ENCODE results near the gene CERT1.

Gene CERT1

GRCh38 chr5:75472973-75473372, 38.5 kb downstream of the CERT1 start:
- no peak for DNase-seq (ENCODE audit: low spot score)

- DNase-seq (ENCODE audit: low spot score), result no peak
Observed at GRCh38 chr5:75471193-75471592, 40.2 kb downstream of the CERT1 start.

DNA sequence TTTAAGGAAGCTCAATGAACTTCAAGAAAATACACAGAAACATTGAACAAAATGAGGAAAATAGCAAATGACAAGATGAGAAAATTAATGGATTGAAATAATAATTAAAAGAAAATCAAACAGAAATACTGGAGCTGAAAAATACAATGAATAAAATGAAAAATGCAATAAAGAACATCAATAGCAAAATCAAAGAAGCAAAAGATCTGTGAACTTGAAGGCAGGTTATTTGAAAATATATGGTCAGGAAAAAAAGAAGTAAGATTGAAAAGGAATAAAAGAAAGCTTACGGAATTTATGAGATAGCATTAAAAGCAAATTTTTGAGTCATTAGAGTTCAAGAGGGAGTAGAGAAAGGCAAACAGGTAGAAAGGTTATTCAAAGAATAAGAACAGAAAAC, 42.4 kb downstream of the CERT1 start:
- no peak for DNase-seq (ENCODE audit: low spot score)

GRCh38 chr5:75468593-75468992, 42.8 kb downstream of the CERT1 start:
- no peak for DNase-seq (ENCODE audit: low spot score)

GRCh38 chr5:75466006-75466716, 45.3 kb downstream of the CERT1 start:
- DNase-seq (ENCODE audit: low spot score), result no peak

DNA sequence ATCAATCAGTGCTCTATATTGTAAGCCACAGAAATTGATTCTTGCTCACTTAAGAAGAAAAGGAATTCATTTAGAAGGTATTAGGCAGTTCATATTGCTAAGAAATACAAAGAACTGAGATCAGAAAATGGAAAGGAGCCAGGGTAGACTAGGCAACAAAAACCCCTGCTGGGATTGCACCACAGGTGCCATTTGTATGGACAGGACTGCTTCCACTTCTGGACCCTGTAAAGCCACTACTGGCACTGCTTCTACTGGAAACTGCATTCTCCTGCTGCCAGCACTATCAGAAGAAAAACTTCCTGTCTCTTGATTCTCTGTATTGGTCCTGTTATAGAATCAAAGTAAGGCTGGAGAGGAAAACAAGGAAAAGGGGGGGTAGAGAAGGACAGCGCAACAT, 45.9 kb downstream of the CERT1 start:
- no peak for DNase-seq (ENCODE audit: low spot score)

GRCh38 chr5:75463726-75464125, 47.7 kb downstream of the CERT1 start:
- no peak for DNase-seq (ENCODE audit: low spot score)

DNA sequence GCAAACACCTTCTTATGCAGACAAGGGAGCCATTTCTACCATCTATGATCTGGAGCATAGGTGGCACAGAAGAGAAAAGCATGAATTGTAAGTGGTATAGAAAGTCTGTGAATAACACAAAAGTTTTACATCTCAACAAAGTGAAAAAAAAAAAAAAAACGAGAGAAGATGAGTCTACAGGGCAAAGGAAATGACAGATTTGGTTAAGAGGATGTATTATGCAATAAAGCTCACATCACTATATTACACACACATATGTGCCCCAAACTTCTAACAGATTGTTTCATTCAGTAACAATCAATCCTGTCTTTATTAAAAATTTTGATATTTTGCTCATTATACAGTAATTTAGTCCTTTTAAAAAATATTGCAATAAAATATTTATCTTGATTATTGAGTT, 49.8 kb downstream of the CERT1 start:
- DNase-seq (ENCODE audit: low spot score), result no peak

DNA sequence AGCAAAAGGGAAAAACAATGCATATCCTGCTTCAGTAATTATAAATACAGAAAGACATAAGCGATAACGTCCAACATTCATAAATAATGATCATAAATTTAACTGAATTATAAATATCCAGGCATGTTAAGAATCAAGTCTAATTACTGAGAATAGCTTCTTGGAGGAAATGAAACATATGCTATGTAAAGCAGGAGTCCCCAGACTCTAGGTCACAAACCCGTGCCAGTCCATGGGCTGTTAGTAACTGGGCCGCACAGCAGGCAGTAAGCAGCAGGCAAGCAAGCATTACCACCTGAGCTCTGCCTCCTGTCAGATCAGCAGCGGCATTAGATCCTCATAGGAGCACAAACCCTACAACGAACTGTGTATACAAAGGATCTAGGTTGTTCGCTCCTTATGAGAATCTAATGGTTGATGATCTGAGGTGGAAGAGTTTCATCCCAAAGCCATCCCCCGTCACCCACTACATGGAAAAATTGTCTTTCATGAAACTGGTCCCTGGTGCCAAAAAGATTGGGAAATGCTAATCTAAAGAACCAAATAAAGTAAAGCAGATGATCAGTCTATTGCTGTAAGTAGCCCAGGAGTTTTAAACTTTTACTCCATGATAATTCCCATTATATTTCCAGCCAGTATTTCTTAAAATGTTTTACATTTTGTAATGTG, 50.4 kb downstream of the CERT1 start:
- DNase-seq (ENCODE audit: low spot score), result no peak

DNA sequence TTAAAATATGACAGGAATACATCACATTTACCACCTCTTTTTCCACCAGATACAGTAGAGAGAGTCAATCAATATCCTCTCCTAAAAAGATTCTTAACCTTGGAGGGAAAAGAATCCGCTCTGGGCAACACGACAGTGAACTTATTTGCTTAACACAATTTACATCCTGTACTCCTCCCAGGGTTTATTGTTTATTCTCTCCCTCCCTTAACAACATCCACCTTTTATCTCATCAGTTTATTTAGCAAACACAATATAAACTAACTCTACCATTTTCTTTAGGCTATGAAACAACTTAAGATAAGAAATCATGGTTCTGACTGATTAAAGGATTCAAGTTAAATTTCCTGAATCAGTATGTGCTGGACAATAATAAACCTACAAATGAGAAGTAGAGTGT, 50.9 kb downstream of the CERT1 start:
- DNase-seq (ENCODE audit: low spot score), result no peak

- no peak for DNase-seq (ENCODE audit: low spot score)
Observed at GRCh38 chr5:75457691-75458090, 53.7 kb downstream of the CERT1 start.

DNA sequence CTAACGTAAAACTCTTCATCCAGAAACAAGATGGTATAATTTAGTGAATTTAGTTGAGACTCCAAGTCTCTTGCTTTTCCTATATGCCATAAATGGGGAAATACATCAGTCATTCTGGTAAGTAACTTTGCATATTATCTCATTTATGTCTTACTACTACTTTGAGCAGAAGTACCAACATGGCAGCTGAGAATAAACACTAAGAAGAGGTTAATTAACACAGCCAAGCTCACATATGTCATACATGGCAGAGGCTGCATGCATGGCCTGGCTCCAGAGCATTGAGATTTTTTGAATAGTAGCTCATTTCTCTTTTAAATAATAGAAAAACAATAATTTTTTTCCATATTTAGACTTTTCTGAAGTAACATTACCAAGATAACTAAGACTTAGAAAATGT, 54.3 kb downstream of the CERT1 start:
- no peak for DNase-seq (ENCODE audit: low spot score)

DNA sequence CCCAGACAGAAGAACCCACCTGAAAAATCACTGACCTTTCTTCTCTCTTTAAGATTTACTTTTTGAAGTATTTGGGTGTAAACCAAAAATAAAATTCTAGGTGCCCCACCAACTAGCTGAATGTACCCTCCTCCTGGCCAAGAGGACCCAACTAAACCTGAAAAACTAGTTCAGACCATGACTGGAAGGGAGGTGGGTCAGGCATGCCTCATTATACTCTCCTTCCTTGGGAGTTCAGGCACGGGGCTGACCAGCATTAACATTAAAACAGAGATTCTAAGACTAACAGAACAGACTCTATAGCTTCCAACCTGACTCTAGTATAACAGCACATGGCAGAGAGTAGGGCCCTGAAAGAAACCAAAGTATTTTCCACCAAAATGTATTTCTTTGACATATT, 61.4 kb downstream of the CERT1 start:
- no peak for DNase-seq (ENCODE audit: low spot score)

DNA sequence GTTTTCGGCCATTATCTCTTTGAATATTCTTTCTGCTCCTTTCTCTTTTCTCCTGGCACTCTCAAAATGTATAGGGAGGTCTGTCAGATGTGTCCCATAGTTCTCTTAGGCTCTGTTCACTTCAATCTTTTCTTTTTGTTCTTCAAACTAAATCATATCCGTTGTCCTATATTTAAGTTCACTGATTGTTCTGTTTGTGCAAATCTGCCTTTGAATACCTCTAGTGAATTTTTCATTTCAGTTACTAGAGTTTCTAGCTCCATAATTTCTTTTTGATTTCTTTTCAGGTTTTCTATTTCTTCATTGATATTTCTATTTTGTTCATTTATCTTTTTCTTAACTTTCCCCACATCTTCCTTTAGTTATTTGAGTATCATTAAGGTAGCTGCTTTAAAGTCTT, 65.4 kb downstream of the CERT1 start:
- DNase-seq (ENCODE audit: low spot score), result no peak

- no peak for DNase-seq (ENCODE audit: low spot score)
Observed at GRCh38 chr5:75441560-75441959, 69.9 kb downstream of the CERT1 start.

DNA sequence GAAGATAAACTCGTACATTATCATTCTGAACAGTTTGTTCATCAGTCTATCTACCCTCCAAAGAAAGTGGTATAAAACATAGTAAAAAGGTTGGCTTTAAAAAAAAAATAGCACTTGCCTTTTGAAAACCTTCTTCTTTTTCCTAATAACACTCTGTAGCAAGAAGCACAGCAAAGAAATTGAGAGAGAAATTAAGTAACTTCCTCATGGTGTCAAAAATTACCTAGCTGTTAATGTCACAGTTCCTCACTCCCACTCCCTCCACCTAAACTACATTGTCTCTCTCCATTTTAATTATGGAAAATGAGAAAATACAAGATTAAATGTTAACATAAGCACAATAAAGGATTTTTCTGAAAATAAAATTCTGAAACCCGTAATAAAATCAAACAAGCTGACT, 72.2 kb downstream of the CERT1 start:
- no peak for DNase-seq (ENCODE audit: low spot score)

DNA sequence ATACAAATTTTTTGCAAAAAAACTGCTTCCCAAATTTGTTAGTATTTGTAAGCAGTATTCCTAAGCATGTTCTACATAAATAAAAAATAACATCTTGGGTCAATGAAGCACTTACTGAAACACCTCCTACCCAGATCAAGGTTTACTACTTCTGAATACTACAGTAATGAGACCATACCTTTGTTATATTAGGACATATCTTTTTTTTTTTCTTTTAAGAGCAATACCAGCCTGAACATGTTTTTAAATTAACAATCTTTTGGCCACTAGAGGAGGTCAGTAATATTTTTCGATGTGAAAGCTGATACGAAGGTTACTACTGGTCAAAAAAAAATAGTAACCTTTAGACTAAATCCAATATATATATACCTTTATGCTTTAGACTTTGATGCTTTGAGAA, 72.7 kb downstream of the CERT1 start:
- DNase-seq (ENCODE audit: low spot score), result no peak

GRCh38 chr5:75435096-75435495, 76.3 kb downstream of the CERT1 start:
- no peak for DNase-seq (ENCODE audit: low spot score)

DNA sequence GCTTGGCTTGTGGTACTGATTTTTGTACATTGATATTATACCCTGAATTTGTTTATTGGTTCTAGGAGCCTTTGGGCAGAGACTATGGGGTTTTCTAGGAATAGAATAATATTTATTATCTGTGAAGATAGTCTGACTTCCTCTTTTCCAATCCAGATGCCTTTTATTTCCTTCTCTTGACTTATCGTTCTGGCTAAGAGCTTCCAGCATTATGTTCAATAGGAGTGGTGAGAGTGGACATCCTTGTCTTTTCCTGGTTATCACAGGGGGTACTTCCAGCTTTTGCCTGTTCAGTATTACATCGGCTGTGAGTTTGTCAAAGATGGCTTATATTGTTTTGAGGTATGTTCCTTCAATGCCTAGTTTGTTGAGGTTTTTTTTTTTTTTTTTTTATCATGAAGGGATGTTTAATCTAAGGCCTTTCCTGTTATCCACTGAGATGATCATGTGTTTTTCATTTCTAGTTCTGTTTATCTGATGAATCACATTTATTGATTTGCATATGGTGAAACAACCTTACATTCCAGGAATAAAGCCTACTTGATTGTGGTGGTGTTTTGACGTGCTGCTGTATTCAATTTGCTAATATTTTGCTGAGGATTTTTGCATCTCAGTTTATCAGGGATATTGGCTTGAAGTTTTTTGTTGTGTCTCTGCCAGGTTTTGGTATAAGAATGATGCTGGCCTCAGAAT, 77.5 kb downstream of the CERT1 start:
- DNase-seq (ENCODE audit: low spot score), result no peak

DNA sequence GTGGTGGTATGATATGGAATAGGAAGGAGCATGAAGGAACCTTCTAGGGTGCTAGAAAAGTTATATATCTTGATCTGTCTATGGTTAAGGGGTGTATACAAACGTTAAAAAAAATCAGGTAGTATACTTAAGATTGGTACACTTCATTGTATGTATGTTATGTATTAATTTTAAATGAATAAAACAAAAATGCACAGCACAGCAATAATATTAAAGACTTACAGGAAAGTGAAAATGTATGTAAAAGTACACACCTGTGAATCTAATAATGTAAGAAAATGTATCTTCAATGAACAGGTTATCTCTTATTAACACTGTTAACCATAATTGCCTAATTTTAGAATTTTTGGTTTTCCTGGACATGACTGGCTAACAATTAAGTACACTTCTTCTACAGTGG, 97.2 kb downstream of the CERT1 start:
- no peak for DNase-seq (ENCODE audit: low spot score)

- no peak for DNase-seq (ENCODE audit: low spot score)
Observed at GRCh38 chr5:75412111-75412990, 99.1 kb downstream of the CERT1 start.

DNA sequence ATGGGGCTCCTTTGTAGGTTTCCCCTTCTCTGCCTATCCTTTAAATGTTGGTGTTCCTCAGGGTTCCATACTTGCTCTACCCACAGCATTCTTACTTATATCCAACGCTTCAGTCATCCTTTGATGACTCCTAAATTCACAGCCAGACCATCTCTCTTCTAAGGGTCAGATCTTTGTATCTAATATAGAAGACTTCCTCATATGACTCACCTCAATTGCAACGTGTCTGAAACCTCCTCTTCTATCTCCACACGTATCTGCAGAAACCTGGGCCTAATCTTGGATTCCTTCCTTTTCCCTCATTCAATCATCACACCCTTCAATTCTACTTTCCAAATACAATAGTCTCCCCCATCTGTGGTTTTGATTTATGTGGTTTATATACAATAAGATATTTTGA, 106.1 kb downstream of the CERT1 start:
- DNase-seq (ENCODE audit: low spot score), result no peak
